Lung (tissue), 12 donors: ENCODE data around the gene CHD1. TPM values are rescaled to one million over a fixed set of nuclear protein-coding genes. Genes with fewer than 3 reads are reported as not detected.
A peak's percentile ranks its signal among the peaks of the same experiment; 100 is the strongest.

ENCODE experiments used
- ATAC-seq: fragments of 200-7000 bp; cut with Tn5 transposase; one replicate; pipeline ENCODE4 v1.9.1; 2020; ENCODE audit warnings: moderate number of reproducible peaks; ENCODE audit not compliant: insufficient read depth, low FRiP score
- DNase-seq, 3 donors: peaks; one replicate each; pipeline ENCODE4 v3.0.0-alpha.2; 2013 to 2017
- H3K27ac ChIP-seq, 2 donors: one replicate each; pipeline ENCODE4 v1.5.1; 2013; ENCODE audit warnings: mild to moderate bottlenecking in 2 of 2, moderate library complexity in 2 of 2, control low read depth in 1 of 2, inconsistent platforms in 1 of 2, low read depth in 1 of 2, low read length in 1 of 2
- H3K27me3 ChIP-seq, 3 donors: one replicate each; pipeline ENCODE4 v1.5.1; 2013; ENCODE audit warnings: low read length in 2 of 3; ENCODE audit not compliant: control insufficient read depth in 3 of 3, insufficient read depth in 3 of 3
- H3K36me3 ChIP-seq, 4 donors: one replicate each; pipeline ENCODE4 v1.5.1; 2013; ENCODE audit warnings: low read length in 4 of 4, mild to moderate bottlenecking in 1 of 4, moderate library complexity in 1 of 4; ENCODE audit not compliant: control insufficient read depth in 4 of 4, insufficient read depth in 4 of 4
- H3K4me1 ChIP-seq, 5 donors: one replicate each; pipeline ENCODE4 v1.5.1; 2013; ENCODE audit warnings: low read length in 5 of 5, mild to moderate bottlenecking in 2 of 5, moderate library complexity in 1 of 5; ENCODE audit not compliant: control insufficient read depth in 5 of 5, insufficient read depth in 5 of 5
- H3K4me3 ChIP-seq: one replicate; pipeline ENCODE4 v1.5.1; 2013; ENCODE audit warnings: mild to moderate bottlenecking, control low read depth, moderate library complexity
- H3K9ac ChIP-seq, 2 donors: one replicate each; pipeline ENCODE4 v1.5.1; 2013; ENCODE audit warnings: low read length in 2 of 2, control low read depth in 1 of 2; ENCODE audit not compliant: insufficient read depth in 1 of 2
- H3K9me3 ChIP-seq, 4 donors: one replicate each; pipeline ENCODE4 v1.5.1; 2013; ENCODE audit warnings: low read length in 3 of 4, mild to moderate bottlenecking in 1 of 4, moderate library complexity in 1 of 4; ENCODE audit not compliant: control insufficient read depth in 4 of 4, insufficient read depth in 3 of 4
- CTCF ChIP-seq: IDR thresholded peaks from 2 replicates; pipeline ENCODE4 v1.5.1; 2012; ENCODE audit warnings: mild to moderate bottlenecking; ENCODE audit errors: control extremely low read depth, extremely low read depth
- WGBS, 2 donors: extraction: QIAGEN DNeasy Blood & Tissue Kit; methylation state at CpG; one replicate each; pipeline ENCODE4 v1.1.7; 2013; 5-methylcytosine and 5-hydroxymethylcytosine counted together
- polyA plus RNA-seq, 2 donors: library from polyadenylated mRNA; stranded (reverse); fragments of 200-250 nt; gene quantifications; one replicate each; pipeline ENCODE4 v1.2.1, GENCODE V29; 2013
- total RNA-seq, 2 donors: library from RNA; depleted of rRNA in 1 of 2; stranded (reverse); fragments of >200 nt in 1 of 2; gene quantifications; one replicate each; pipeline ENCODE4 v1.2.1, GENCODE V29; 2014 to 2021
- donor health status: control.
- donor health status: control.
- donor health status: Bipolar disorder and iron deficiency.
- donor health status: healthy.
- donor health status: DM: yes; HTN: yes; CAD: no.

CHD1 gene
- total and polyA plus RNA-seq, 4 donors = 17.8 to 126 (median 22.6) TPM

- no peak overlapping the region for H3K27ac ChIP-seq
- H3K9me3 ChIP-seq = no peaks in the 10 kb centered on the region
- no peak overlapping the region for H3K9ac ChIP-seq
- no peak for TF ChIP-seq CTCF
- no peaks in the 10 kb centered on the region for H3K27me3 ChIP-seq
- peaks cover 19 to 52% (median 31%) of the 10 kb centered on the region in 4 donors for H3K36me3 ChIP-seq
- no peak overlapping the region for H3K4me3 ChIP-seq
- H3K4me1 ChIP-seq = no peaks in the 10 kb centered on the region
- no peak for ATAC-seq
- no peak for DNase-seq
These were observed 48.2 kb downstream of the CHD1 start for GRCh38 chr5:98880598-98880997.

GRCh38 chr5:98880151-98880550 is 48.7 kb downstream of the CHD1 start:
- 61 to 69% methylated on average over 3 of the region's 3 CpGs for WGBS, 2 donors

GRCh38 chr5:98877600-98877999 is 51.2 kb downstream of the CHD1 start:
- no peaks in the 10 kb centered on the region for H3K9me3 ChIP-seq
- no peak for TF ChIP-seq CTCF
- DNase-seq (no peak), ATAC-seq (no peak)
- no peak overlapping the region for H3K27ac ChIP-seq
- no peaks in the 10 kb centered on the region for H3K27me3 ChIP-seq
- H3K4me3 ChIP-seq = no peak overlapping the region
- WGBS, 2 donors = 95 to 97% methylated on average over 2 of the region's 2 CpGs
- H3K9ac ChIP-seq = no peak overlapping the region
- H3K4me1 ChIP-seq = no peaks in the 10 kb centered on the region
- peaks cover 16 to 49% (median 32%) of the 10 kb centered on the region in 4 donors for H3K36me3 ChIP-seq

More at GRCh38 chr5:98880151-98880550, 48.7 kb downstream of the CHD1 start:
- Histone ChIP-seq H3K9ac (no peak overlapping the region), H3K4me3 (no peak overlapping the region), H3K27ac (no peak overlapping the region), H3K9me3 (no peaks in the 10 kb centered on the region), H3K36me3 (peaks cover 19 to 50% (median 30%) of the 10 kb centered on the region in 4 donors), H3K4me1 (no peaks in the 10 kb centered on the region), H3K27me3 (no peaks in the 10 kb centered on the region)
- no peak for TF ChIP-seq CTCF
- DNase-seq = no peak
- ATAC-seq = peak; percentile 77

GRCh38 chr5:98872674-98873073 is 56.1 kb downstream of the CHD1 start:
- no peak overlapping the region for H3K27ac ChIP-seq
- WGBS, 2 donors = 74 to 83% methylated on average over 4 of the region's 4 CpGs
- no peak for TF ChIP-seq CTCF
- no peaks in the 10 kb centered on the region for H3K27me3 ChIP-seq
- H3K4me3 ChIP-seq = no peak overlapping the region
- ATAC-seq (no peak), DNase-seq (no peak)
- peaks cover 12 to 49% (median 22%) of the 10 kb centered on the region in 4 donors for H3K36me3 ChIP-seq
- peaks cover 0 to 2% (median 0%) of the 10 kb centered on the region in 5 donors for H3K4me1 ChIP-seq
- no peaks in the 10 kb centered on the region for H3K9me3 ChIP-seq
- H3K9ac ChIP-seq = no peak overlapping the region
